Nucleus accumbens (tissue), 56 donors: ENCODE results near the gene PICK1.

Source experiments
- DNase-seq, 56 donors: peaks; one replicate each; lab custom pipeline; 2025; lab: John Stamatoyannopoulos, UW

Gene PICK1

GRCh38 chr22:38056969-38057891, at the start of gene PICK1:
TSS of gene PICK1 (plus strand) at chr22:38057404. CDS start at chr22:38057810, 406 bp downstream.
- peak; percentile 67 to 98 (median 91) for DNase-seq

- DNase-seq: no peak
Observed at GRCh38 chr22:38009000-38009806, 48.0 kb upstream of the PICK1 start.

- no peak for DNase-seq
Observed at GRCh38 chr22:38012604-38013072, 44.6 kb upstream of the PICK1 start.

- DNase-seq: no peak
Observed at GRCh38 chr22:38014083-38014482, 43.1 kb upstream of the PICK1 start.

GRCh38 chr22:38016182-38017151, 40.7 kb upstream of the PICK1 start:
- DNase-seq: peak in 53 of 56 donors; percentile 54 to 94 (median 86)

GRCh38 chr22:38017272-38017920, 39.8 kb upstream of the PICK1 start:
- peak in 50 of 56 donors; percentile 43 to 86 (median 72) for DNase-seq

GRCh38 chr22:38017939-38018885, 39.0 kb upstream of the PICK1 start:
- peak in 1 of 56 donors; percentile 38 for DNase-seq

- DNase-seq: peak in 24 of 56 donors; percentile 18 to 56 (median 38)
Observed at GRCh38 chr22:38018938-38019827, 38.0 kb upstream of the PICK1 start.

- no peak for DNase-seq
Observed at GRCh38 chr22:38021206-38021605, 36.0 kb upstream of the PICK1 start.

- DNase-seq: no peak
Observed at GRCh38 chr22:38023045-38023444, 34.2 kb upstream of the PICK1 start.

- DNase-seq: no peak
Observed at GRCh38 chr22:38025514-38025913, 31.7 kb upstream of the PICK1 start.

- DNase-seq: peak in 47 of 56 donors; percentile 35 to 86 (median 74)
Observed at GRCh38 chr22:38026130-38027111, 30.8 kb upstream of the PICK1 start.

GRCh38 chr22:38027487-38027886, 29.7 kb upstream of the PICK1 start:
- peak in 28 of 56 donors; percentile 26 to 67 (median 48) for DNase-seq

GRCh38 chr22:38028344-38029130, 28.7 kb upstream of the PICK1 start:
- peak in 4 of 56 donors; percentile 26 to 37 (median 33) for DNase-seq

GRCh38 chr22:38029370-38029769, 27.8 kb upstream of the PICK1 start:
- DNase-seq: no peak
